Common myeloid progenitor, CD34-positive (primary cell): ENCODE measurements around the gene ST6GALNAC1.
A peak's percentile ranks its signal among the peaks of the same experiment; 100 is the strongest.
"Not testable (repeated sequence)": the region's sequence is repeated elsewhere in the genome, so short reads cannot be mapped to it uniquely, and the experiment has no call there.

ENCODE experiments used
- CTCF ChIA-PET: fragments of 350-600 bp; sonication (Branson Sonifier 250); formaldehyde crosslinking; loops from one replicate; lab custom pipeline; 2021; ENCODE audit warnings: antibody characterized with exemption; lab: Charles Lee
- POLR2A ChIA-PET: fragments of 350-600 bp; sonication (Branson Sonifier 250); formaldehyde crosslinking; loops from one replicate; lab custom pipeline; 2021; ENCODE audit warnings: antibody characterized with exemption; lab: Charles Lee
- DNase-seq, 3 donors: peaks; one replicate each; pipeline versions ENCODE4 v3.0.0 to v3.0.0-alpha.2; 2013
- H3K27ac ChIP-seq, 2 experiments: 1 replicate in 1 of 2; 2 replicates in 1 of 2; pipeline ENCODE4 v1.7.0; 2013; ENCODE audit warnings: inconsistent platforms in 2 of 2, low read length in 2 of 2, mild to moderate bottlenecking in 2 of 2, low read depth in 1 of 2, moderate library complexity in 1 of 2; ENCODE audit not compliant: severe bottlenecking in 2 of 2, insufficient read depth in 1 of 2, poor library complexity in 1 of 2
- H3K27me3 ChIP-seq, 5 experiments: replicated peaks in 2 of 5; 1 replicate in 3 of 5; 2 replicates in 2 of 5; pipeline versions ENCODE4 v1.6.1 to v1.7.0; 2013; ENCODE audit warnings: low read length in 4 of 5, mild to moderate bottlenecking in 2 of 5, moderate library complexity in 2 of 5, inconsistent platforms in 1 of 5; ENCODE audit not compliant: insufficient read depth in 5 of 5, control insufficient read depth in 4 of 5
- H3K36me3 ChIP-seq, 4 experiments: 1 replicate in 2 of 4; 2 replicates in 2 of 4; pipeline versions ENCODE4 v1.6.1 to v1.7.0; 2013; ENCODE audit warnings: low read length in 3 of 4, control low read depth in 1 of 4, mild to moderate bottlenecking in 1 of 4; ENCODE audit not compliant: control insufficient read depth in 4 of 4, insufficient read depth in 4 of 4
- H3K4me1 ChIP-seq, 4 experiments: 1 replicate in 3 of 4; 2 replicates in 1 of 4; pipeline versions ENCODE4 v1.6.1 to v1.7.1; 2013; ENCODE audit warnings: low read length in 3 of 4, mild to moderate bottlenecking in 3 of 4, control low read depth in 1 of 4, inconsistent platforms in 1 of 4, moderate library complexity in 1 of 4; ENCODE audit not compliant: control insufficient read depth in 4 of 4, insufficient read depth in 4 of 4; ENCODE audit errors: control extremely low read depth in 1 of 4
- H3K4me3 ChIP-seq, 7 experiments: 1 replicate in 4 of 7; 2 replicates in 3 of 7; pipeline versions ENCODE4 v1.5.1 to v1.7.0; 2013; ENCODE audit warnings: mild to moderate bottlenecking in 7 of 7, low read length in 6 of 7, moderate library complexity in 6 of 7, inconsistent platforms in 2 of 7, low read depth in 2 of 7, control low read depth in 1 of 7; ENCODE audit not compliant: insufficient read depth in 4 of 7, control insufficient read depth in 1 of 7; ENCODE audit errors: extremely low read depth in 1 of 7
- H3K9me3 ChIP-seq, 5 experiments: 1 replicate in 4 of 5; 2 replicates in 1 of 5; pipeline versions ENCODE4 v1.6.1 to v1.7.1; 2013; ENCODE audit warnings: low read length in 4 of 5, mild to moderate bottlenecking in 2 of 5, inconsistent platforms in 1 of 5, low read depth in 1 of 5, moderate library complexity in 1 of 5; ENCODE audit not compliant: control insufficient read depth in 4 of 5, insufficient read depth in 2 of 5; ENCODE audit errors: control extremely low read depth in 1 of 5
- WGBS: methylation state at CpG from one replicate; pipeline ENCODE4 v1.1.5; 2013; ENCODE audit not compliant: insufficient coverage; 5-methylcytosine and 5-hydroxymethylcytosine counted together

ST6GALNAC1 gene

DNA sequence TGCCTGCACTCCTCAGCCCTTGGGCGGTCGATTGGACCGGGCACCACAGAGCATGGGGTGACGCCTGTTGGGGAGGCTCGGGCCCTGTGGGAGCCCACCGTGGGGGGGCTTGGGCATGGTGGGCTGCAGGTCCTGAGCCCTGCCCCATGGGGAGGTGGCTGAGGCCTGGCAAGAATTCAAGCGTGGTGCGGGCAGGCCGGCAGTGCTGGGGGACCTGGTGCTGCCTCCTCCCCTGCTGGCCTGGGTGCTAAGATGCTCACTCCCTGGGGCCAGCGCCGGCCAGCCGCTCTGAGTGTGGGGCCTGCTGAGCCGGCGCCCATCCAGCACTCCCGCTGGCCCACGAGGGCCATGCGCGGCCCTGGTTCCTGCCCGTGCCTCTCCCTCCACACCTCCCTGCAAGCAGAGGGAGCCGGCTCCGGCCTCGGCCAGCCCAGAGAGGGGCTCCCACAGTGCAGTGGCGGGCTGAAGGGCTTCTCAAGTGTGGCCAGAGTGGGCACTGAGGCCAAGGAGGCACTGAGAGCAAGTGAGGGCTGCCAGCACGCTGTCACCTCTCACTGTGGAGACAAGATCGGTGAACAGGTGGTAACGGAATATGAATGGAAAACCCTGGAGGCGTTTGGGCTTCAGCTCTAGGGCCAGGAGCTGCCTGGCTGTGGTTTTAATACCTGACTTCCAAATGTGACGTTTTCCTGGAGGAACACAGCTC, 28.5 kb downstream of the ST6GALNAC1 start:
- no peak for DNase-seq
- WGBS = 91% methylated on average over 14 of the region's 28 CpGs
- ChIA-PET POLR2A (no interaction called here), CTCF (interaction anchor here (0.5 to 2.5 kb wide), 4 partner anchors 9 to 47 kb away, joined by 3 to 15 read pairs (median 4); partner anchors contain the start of gene ST6GALNAC2)
- Histone ChIP-seq H3K36me3 (no peaks in the 10 kb centered on the region), H3K27ac (no peak overlapping the region), H3K9me3 (no peaks in the 10 kb centered on the region), H3K27me3 (no peaks in the 10 kb centered on the region), H3K4me1 (peaks cover 0 to 12% (median 4%) of the 10 kb centered on the region in 4 experiments), H3K4me3 (no peak overlapping the region)

DNA sequence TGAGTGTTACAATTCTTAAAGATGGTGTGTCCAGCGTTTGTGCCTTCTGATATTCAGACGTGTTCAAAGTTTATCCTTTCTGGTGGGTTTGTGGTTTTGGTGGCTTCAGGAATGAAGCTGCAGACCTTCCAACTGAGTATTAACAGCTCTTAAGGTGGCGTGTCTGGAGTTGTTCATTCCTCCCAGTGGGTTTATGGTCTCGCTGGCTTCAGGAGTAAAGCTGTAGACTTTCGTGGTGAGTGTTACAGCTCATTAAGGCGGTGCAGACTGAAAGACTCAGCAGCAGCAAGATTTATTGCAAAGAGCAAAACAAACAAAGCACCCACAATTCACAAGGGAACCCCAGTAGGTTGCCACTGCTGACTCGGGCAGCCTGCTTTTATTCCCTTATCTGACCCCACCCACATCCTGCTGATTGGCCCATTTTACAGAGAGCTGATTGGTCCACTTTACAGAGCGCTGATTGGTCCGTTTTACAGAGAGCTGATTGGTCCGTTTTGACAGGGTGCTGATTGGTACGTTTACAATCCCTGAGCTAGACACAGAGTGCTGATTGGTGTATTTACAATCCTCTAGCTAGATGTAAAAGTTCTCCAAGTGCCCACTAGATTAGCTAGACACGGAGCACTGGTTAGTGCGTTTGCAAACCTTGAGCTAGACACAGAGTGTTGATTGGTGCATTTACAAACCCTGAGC, 29.3 kb downstream of the ST6GALNAC1 start:
- Histone ChIP-seq H3K4me3 (peak overlapping the region in 1 of 7 experiments; percentile 23), H3K4me1 (peaks cover 0 to 12% (median 4%) of the 10 kb centered on the region in 4 experiments)
- peak in 2 of 3 donors; percentile 21 to 26 for DNase-seq
- CTCF ChIA-PET = interaction anchor here (0.9 to 2.5 kb wide), 6 partner anchors 10 to 77 kb away, joined by 3 to 15 read pairs (median 3); no protein-coding TSS in a partner anchor
- H3K27me3 ChIP-seq, H3K9me3 ChIP-seq, H3K27ac ChIP-seq, POLR2A ChIA-PET, H3K36me3 ChIP-seq: not testable (repeated sequence)
- WGBS = 66% methylated on average over 5 of the region's 13 CpGs

DNA sequence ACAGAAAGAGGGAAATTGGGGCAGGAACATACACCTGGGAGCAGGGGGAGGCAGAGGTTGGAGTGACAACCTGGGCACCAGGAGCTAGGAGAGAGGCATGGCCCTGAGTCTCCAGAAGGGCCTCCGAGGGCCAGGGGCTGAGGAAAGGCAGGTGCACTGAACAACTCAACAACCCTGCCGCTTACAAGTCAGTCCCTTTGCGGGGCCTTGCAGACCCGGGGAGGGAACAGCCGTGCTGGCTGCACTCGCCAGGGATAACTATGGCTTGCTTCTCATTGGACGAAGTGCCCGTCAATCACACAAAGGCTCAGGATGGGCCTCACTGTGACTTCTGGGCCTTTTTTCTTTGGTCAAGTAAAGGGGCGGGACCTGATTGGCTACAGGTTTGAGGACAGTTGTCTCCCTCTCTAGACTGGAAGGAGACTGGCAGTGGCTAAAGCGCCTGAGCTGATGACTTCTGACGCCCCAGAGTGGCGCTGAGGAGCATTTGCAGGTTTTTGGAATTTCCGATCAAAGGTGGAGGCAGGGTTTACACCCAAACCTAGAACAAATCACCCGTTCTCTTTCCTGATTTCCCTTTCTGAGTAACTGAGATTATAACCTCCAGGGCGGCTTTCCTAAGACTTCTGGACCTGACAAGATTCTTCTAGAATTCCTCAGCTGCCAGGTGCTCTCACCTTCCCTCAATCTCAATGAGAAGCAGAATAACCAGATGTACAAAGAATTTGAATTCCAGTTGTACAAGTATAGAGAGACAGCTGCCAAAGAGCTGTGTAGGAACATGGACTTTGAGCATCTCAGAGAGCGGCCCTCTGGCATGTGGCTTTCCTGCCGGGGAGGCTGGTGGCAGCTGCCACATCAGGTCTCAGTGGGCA, 30.3 kb downstream of the ST6GALNAC1 start:
- ChIA-PET POLR2A (no interaction called here), CTCF (interaction anchor here (0.9 to 2.5 kb wide), 9 partner anchors 10 to 78 kb away, joined by 3 to 15 read pairs (median 3); no protein-coding TSS in a partner anchor)
- DNase-seq = no peak
- Histone ChIP-seq H3K9me3 (no peaks in the 10 kb centered on the region), H3K27ac (no peak overlapping the region), H3K27me3 (no peaks in the 10 kb centered on the region), H3K4me3 (no peak overlapping the region), H3K4me1 (peaks cover 0 to 12% (median 4%) of the 10 kb centered on the region in 4 experiments), H3K36me3 (no peaks in the 10 kb centered on the region)
- 81% methylated on average over 12 of the region's 17 CpGs for WGBS

DNA sequence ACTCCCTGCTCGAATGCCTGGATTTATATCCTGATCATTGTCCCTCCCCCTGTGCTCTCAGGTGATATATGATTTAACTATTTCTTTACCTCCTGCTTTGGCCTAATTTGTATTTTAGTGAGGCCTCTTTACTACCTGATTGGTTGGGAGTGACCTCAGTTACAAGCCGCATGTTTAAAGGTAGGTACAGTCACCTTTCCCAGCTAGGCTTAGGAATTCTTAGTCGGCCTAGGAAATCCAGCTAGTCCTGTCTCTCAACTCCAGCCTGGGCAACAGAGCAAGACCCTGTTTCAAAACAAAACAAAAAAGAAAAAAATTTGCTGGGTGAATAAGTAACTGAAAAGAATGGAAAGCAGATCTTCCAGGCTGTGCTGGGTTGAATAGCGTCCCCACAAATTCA, 31.1 kb downstream of the ST6GALNAC1 start:
- 100% methylated on average over 3 of the region's 4 CpGs for whole genome bisulfite sequencing
- POLR2A ChIA-PET = no interaction called here
- Histone ChIP-seq H3K4me3 (no peak overlapping the region), H3K4me1 (peaks cover 0 to 12% (median 4%) of the 10 kb centered on the region in 4 experiments), H3K27me3 (no peaks in the 10 kb centered on the region), H3K36me3 (no peaks in the 10 kb centered on the region), H3K9me3 (no peaks in the 10 kb centered on the region), H3K27ac (no peak overlapping the region)
- CTCF ChIA-PET = interaction anchor here (1.2 to 1.8 kb wide), 7 partner anchors 9 to 52 kb away, joined by 3 to 7 read pairs (median 3); no protein-coding TSS in a partner anchor
- no peak for DNase-seq

DNA sequence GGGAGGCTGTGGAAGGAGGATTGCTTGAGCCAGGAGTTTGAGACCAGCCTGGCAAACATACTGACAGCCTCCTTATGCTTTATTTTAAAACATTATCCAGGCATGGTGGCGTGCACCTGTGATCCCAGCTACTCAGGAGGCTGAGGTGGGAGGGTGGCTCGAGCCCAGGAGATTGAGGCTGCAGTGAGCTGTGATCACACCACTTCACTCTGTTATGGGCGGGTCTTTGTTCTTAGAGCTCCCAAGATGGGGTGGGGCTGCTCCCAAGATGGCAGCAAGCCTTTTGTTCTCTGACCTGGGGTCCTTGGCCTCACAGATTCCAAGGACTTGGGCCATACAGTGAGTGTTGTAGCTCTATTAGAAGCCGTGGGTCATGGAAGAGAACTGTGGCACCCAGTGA, 31.8 kb downstream of the ST6GALNAC1 start:
- Histone ChIP-seq H3K9me3 (no peaks in the 10 kb centered on the region), H3K36me3 (no peaks in the 10 kb centered on the region), H3K4me3 (no peak overlapping the region), H3K4me1 (peaks cover 0 to 12% (median 4%) of the 10 kb centered on the region in 4 experiments), H3K27ac (no peak overlapping the region), H3K27me3 (no peaks in the 10 kb centered on the region)
- ChIA-PET CTCF (interaction anchor here (1.3 to 1.8 kb wide), 5 partner anchors 9 to 27 kb away, joined by 3 to 7 read pairs (median 3); no protein-coding TSS in a partner anchor), POLR2A (interaction anchor here (0.6 kb wide), 1 partner anchor 18 kb away, joined by 3 read pairs; no protein-coding TSS in a partner anchor)
- WGBS = 96% methylated on average over 3 of the region's 4 CpGs
- DNase-seq = no peak

DNA sequence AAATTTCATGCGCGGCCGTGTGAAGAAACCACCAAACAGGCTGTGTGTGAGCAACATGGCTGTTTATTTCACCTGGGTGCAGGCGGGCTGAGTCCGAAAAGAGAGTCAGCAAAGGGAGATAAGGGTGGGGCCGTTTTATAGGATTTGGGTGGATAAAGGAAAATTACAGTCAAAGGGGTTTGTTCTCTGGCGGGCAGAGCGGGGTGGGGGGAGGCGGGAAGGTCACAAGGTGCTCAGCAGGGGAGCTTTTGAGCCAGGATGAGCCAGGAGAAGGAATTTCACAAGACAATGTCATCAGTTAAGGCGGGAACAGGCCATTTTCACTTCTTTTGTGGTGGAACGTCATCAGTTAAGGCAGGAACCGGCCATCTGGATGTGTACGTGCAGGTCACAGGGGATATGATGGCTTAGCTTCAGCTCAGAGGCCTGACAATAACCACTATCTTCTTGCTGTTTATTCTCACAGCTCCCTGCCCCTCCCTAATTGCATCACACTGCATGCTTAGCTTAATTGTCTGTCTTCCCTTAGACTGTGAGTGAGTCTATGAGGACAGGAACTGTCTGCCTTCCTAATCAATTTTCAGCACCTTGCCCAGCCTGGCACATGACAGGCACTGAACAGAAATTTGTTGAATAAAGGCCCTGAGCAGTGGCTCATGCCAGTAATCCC, 32.3 kb downstream of the ST6GALNAC1 start:
- CTCF ChIA-PET = interaction anchor here (1.3 to 1.8 kb wide), 4 partner anchors 10 to 26 kb away, joined by 3 to 6 read pairs (median 3); no protein-coding TSS in a partner anchor
- not testable (repeated sequence) for H3K4me3 ChIP-seq, DNase-seq, H3K9me3 ChIP-seq, H3K27ac ChIP-seq, H3K27me3 ChIP-seq, H3K36me3 ChIP-seq
- H3K4me1 ChIP-seq = peaks cover 0 to 12% (median 4%) of the 10 kb centered on the region in 4 experiments
- POLR2A ChIA-PET = interaction anchor here (0.6 kb wide), 1 partner anchor 18 kb away, joined by 3 read pairs; no protein-coding TSS in a partner anchor
- WGBS = 78% methylated on average over 6 of the region's 13 CpGs
